ENCODE data around the gene CFAP68.

DNA sequence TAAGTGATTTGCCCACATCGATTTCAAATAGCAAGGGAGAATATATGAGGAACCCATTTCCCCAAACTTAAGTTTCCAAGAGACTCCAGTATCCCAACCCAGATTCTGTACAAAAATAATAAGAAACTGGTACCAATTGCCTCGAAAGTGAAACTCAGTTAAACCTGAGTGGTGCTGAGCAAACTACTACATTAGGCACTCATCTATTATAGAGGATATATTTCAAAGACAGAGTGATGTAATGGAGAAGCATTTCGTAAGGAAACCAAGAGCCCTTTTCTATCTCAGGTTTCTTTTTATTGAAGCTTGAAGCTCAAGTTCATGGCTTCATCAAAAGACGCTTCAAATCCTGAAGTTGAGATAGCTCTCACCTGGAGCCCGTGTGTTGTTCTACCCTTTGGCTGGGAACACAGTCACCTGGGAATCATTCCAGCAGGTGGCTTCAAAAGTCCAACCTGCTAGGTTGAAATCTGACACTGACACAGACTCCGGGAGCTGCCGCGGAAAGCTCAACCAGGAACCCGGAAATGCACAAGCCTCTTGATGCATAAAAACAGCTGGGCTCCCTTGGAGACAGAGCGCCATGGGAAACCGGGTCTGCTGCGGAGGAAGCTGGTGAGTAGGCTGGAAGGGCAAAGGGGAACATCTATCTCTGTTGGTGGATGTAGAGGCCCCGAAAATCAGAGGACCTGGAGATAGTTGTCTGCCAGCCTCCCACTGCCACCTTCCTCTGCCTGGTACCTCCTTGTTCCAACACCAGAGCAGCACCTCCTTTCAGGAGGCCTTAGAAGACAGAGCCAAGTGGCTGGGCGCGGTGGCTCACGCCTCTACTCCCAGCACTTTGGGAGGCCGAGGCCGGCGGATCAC, 39.3 kb downstream of the CFAP68 start, which contains the start of gene C11orf52:
- TF ChIP-seq, protein P1, sequence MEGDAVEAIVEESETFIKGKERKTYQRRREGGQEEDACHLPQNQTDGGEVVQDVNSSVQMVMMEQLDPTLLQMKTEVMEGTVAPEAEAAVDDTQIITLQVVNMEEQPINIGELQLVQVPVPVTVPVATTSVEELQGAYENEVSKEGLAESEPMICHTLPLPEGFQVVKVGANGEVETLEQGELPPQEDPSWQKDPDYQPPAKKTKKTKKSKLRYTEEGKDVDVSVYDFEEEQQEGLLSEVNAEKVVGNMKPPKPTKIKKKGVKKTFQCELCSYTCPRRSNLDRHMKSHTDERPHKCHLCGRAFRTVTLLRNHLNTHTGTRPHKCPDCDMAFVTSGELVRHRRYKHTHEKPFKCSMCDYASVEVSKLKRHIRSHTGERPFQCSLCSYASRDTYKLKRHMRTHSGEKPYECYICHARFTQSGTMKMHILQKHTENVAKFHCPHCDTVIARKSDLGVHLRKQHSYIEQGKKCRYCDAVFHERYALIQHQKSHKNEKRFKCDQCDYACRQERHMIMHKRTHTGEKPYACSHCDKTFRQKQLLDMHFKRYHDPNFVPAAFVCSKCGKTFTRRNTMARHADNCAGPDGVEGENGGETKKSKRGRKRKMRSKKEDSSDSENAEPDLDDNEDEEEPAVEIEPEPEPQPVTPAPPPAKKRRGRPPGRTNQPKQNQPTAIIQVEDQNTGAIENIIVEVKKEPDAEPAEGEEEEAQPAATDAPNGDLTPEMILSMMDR (IDR thresholded peaks at IDR 0.05): no peak
- no peak for TF ChIP-seq POLR2A (IDR thresholded peaks at IDR 0.05)

Data from tibial nerve (tissue), 3 donors.